Skeletal muscle satellite cell (primary cell): ENCODE measurements around the gene ASTN2.

Source experiments
- H3K27me3 ChIP-seq: 2 replicates; pipeline ENCODE4 v1.7.0; 2013; ENCODE audit warnings: low read length; ENCODE audit not compliant: control insufficient read depth, insufficient read depth
- H3K36me3 ChIP-seq: 2 replicates; pipeline ENCODE4 v1.7.0; 2013; ENCODE audit warnings: mild to moderate bottlenecking, control low read depth, low read length; ENCODE audit not compliant: insufficient read depth
- H3K4me1 ChIP-seq: 2 replicates; pipeline ENCODE4 v1.7.0; 2013; ENCODE audit warnings: low read length; ENCODE audit not compliant: control insufficient read depth, insufficient read depth
- H3K4me2 ChIP-seq: 2 replicates; pipeline ENCODE4 v1.7.0; 2013; ENCODE audit warnings: mild to moderate bottlenecking, low read length
- H3K4me3 ChIP-seq: 2 replicates; pipeline ENCODE4 v1.7.0; 2013; ENCODE audit warnings: low read length
- H3K9ac ChIP-seq: 2 replicates; pipeline ENCODE4 v1.7.0; 2013; ENCODE audit warnings: mild to moderate bottlenecking, low read depth, low read length, moderate library complexity
- H3K9me3 ChIP-seq: replicated peaks from 2 replicates; pipeline ENCODE4 v1.7.0; 2013; ENCODE audit warnings: mild to moderate bottlenecking, control low read depth, low read length

ASTN2 gene

GRCh38 chr9:117156144-117156688 is 258.6 kb downstream of the ASTN2 start:
- Histone ChIP-seq H3K9ac (no peak overlapping the region), H3K4me1 (no peaks in the 10 kb centered on the region), H3K36me3 (no peaks in the 10 kb centered on the region)

GRCh38 chr9:117153021-117153420 is 261.8 kb downstream of the ASTN2 start:
- H3K9me3 ChIP-seq, result no peaks in the 10 kb centered on the region
- no peak overlapping the region for H3K4me3 ChIP-seq
- no peak overlapping the region for H3K4me2 ChIP-seq
- no peaks in the 10 kb centered on the region for H3K4me1 ChIP-seq
- no peaks in the 10 kb centered on the region for H3K27me3 ChIP-seq
- no peak overlapping the region for H3K9ac ChIP-seq
- no peaks in the 10 kb centered on the region for H3K36me3 ChIP-seq

More at GRCh38 chr9:117156144-117156688, 258.6 kb downstream of the ASTN2 start:
- no peak overlapping the region for H3K4me2 ChIP-seq
- H3K9me3 ChIP-seq, result no peaks in the 10 kb centered on the region
- H3K27me3 ChIP-seq, result no peaks in the 10 kb centered on the region
- no peak overlapping the region for H3K4me3 ChIP-seq

- Histone ChIP-seq H3K9me3 (no peaks in the 10 kb centered on the region), H3K4me2 (no peak overlapping the region), H3K36me3 (no peaks in the 10 kb centered on the region), H3K27me3 (no peaks in the 10 kb centered on the region), H3K4me1 (no peaks in the 10 kb centered on the region), H3K9ac (no peak overlapping the region), H3K4me3 (no peak overlapping the region)
Observed at GRCh38 chr9:117151716-117152115, 263.1 kb downstream of the ASTN2 start.

- H3K9me3 ChIP-seq, result no peaks in the 10 kb centered on the region
- no peaks in the 10 kb centered on the region for H3K27me3 ChIP-seq
Observed at GRCh38 chr9:117149996-117150395, 264.9 kb downstream of the ASTN2 start.

GRCh38 chr9:117145811-117146490 is 268.9 kb downstream of the ASTN2 start:
- H3K4me1 ChIP-seq, result no peaks in the 10 kb centered on the region
- H3K9ac ChIP-seq, result no peak overlapping the region
- H3K9me3 ChIP-seq, result no peaks in the 10 kb centered on the region
- no peaks in the 10 kb centered on the region for H3K27me3 ChIP-seq
- H3K4me3 ChIP-seq, result no peak overlapping the region
- H3K36me3 ChIP-seq, result no peaks in the 10 kb centered on the region
- H3K4me2 ChIP-seq, result no peak overlapping the region

More at GRCh38 chr9:117149996-117150395, 264.9 kb downstream of the ASTN2 start:
- H3K4me2 ChIP-seq, result no peak overlapping the region
- H3K4me1 ChIP-seq, result no peaks in the 10 kb centered on the region
- H3K36me3 ChIP-seq, result no peaks in the 10 kb centered on the region
- H3K9ac ChIP-seq, result no peak overlapping the region
- H3K4me3 ChIP-seq, result no peak overlapping the region

GRCh38 chr9:117145081-117145480 is 269.8 kb downstream of the ASTN2 start:
- Histone ChIP-seq H3K9me3 (no peaks in the 10 kb centered on the region), H3K4me1 (no peaks in the 10 kb centered on the region), H3K27me3 (no peaks in the 10 kb centered on the region), H3K9ac (no peak overlapping the region), H3K36me3 (no peaks in the 10 kb centered on the region), H3K4me3 (no peak overlapping the region), H3K4me2 (no peak overlapping the region)

- H3K27me3 ChIP-seq, result no peaks in the 10 kb centered on the region
- H3K4me1 ChIP-seq, result no peaks in the 10 kb centered on the region
Observed at GRCh38 chr9:117138231-117138630, 276.6 kb downstream of the ASTN2 start.

GRCh38 chr9:117136461-117136860 is 278.4 kb downstream of the ASTN2 start:
- H3K4me2 ChIP-seq, result no peak overlapping the region
- H3K27me3 ChIP-seq, result no peaks in the 10 kb centered on the region
- no peak overlapping the region for H3K9ac ChIP-seq
- no peaks in the 10 kb centered on the region for H3K9me3 ChIP-seq
- no peaks in the 10 kb centered on the region for H3K36me3 ChIP-seq
- no peaks in the 10 kb centered on the region for H3K4me1 ChIP-seq
- H3K4me3 ChIP-seq, result no peak overlapping the region

More at GRCh38 chr9:117138231-117138630, 276.6 kb downstream of the ASTN2 start:
- no peaks in the 10 kb centered on the region for H3K36me3 ChIP-seq
- no peak overlapping the region for H3K4me3 ChIP-seq
- H3K9me3 ChIP-seq, result no peaks in the 10 kb centered on the region
- H3K4me2 ChIP-seq, result no peak overlapping the region
- no peak overlapping the region for H3K9ac ChIP-seq

- H3K36me3 ChIP-seq, result no peaks in the 10 kb centered on the region
- H3K27me3 ChIP-seq, result no peaks in the 10 kb centered on the region
- no peak overlapping the region for H3K9ac ChIP-seq
- no peaks in the 10 kb centered on the region for H3K9me3 ChIP-seq
- no peak overlapping the region for H3K4me3 ChIP-seq
- H3K4me2 ChIP-seq, result no peak overlapping the region
- H3K4me1 ChIP-seq, result no peaks in the 10 kb centered on the region
Observed at GRCh38 chr9:117135501-117136098, 279.3 kb downstream of the ASTN2 start.

GRCh38 chr9:117134826-117135500 is 279.9 kb downstream of the ASTN2 start:
- Histone ChIP-seq H3K27me3 (no peaks in the 10 kb centered on the region), H3K9me3 (no peaks in the 10 kb centered on the region), H3K4me3 (no peak overlapping the region), H3K9ac (no peak overlapping the region), H3K4me2 (no peak overlapping the region), H3K4me1 (no peaks in the 10 kb centered on the region), H3K36me3 (no peaks in the 10 kb centered on the region)

GRCh38 chr9:117126871-117127270 is 288.0 kb downstream of the ASTN2 start:
- Histone ChIP-seq H3K9me3 (no peaks in the 10 kb centered on the region), H3K4me3 (no peak overlapping the region), H3K4me1 (no peaks in the 10 kb centered on the region), H3K27me3 (no peaks in the 10 kb centered on the region), H3K9ac (no peak overlapping the region), H3K4me2 (no peak overlapping the region), H3K36me3 (no peaks in the 10 kb centered on the region)
